ENCODE data around the gene DDX41. TPM values are rescaled to one million over a fixed set of nuclear protein-coding genes. Genes with fewer than 3 reads are reported as not detected.

Gene DDX41
- total RNA-seq, 4 donors from 2014 or later, result 64.5 to 80.8 (median 68.5) TPM

DNA sequence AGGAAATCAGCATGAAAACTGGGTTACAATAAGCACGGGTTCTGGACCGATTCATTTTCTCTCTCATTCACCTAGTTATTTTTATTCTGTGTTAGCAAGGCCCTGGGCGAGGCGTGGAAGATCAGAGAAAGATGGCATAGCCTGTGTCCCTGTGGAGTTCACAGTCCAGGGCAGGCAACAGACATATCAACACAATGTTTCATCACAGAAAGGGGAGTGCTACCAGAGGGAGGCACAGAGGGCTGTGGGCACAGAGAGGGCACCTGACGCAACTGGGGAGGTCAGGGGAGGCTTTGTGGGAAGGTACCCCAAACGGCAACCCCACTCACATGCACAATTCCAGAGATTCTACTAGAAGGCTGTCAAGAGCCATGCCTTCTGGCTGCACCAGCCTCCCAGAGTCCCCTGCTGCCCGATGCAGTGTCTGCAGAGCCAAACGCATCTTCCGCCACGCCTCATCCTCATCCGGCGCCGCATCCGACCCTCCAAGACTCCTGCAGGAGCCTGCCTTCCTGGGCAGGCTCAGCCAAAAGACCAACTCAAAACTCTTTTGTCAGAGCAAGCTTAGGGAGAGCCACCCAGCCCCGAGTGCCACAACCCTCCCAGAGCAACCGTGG is 36.2 kb upstream of the DDX41 start:
- peak overlapping the region; percentile 90 to 96 for H3K4me3 ChIP-seq
- 44% methylated on average over 5 of the region's 16 CpGs; no CpG with 5 or more reads in 1 of the 2 donors for WGBS, 2 donors (ENCODE audit: low coverage in 1 of 2)
- TF ChIP-seq, protein P1, sequence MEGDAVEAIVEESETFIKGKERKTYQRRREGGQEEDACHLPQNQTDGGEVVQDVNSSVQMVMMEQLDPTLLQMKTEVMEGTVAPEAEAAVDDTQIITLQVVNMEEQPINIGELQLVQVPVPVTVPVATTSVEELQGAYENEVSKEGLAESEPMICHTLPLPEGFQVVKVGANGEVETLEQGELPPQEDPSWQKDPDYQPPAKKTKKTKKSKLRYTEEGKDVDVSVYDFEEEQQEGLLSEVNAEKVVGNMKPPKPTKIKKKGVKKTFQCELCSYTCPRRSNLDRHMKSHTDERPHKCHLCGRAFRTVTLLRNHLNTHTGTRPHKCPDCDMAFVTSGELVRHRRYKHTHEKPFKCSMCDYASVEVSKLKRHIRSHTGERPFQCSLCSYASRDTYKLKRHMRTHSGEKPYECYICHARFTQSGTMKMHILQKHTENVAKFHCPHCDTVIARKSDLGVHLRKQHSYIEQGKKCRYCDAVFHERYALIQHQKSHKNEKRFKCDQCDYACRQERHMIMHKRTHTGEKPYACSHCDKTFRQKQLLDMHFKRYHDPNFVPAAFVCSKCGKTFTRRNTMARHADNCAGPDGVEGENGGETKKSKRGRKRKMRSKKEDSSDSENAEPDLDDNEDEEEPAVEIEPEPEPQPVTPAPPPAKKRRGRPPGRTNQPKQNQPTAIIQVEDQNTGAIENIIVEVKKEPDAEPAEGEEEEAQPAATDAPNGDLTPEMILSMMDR (IDR thresholded peaks at IDR 0.05), result no peak
- no peak for TF ChIP-seq POLR2AphosphoS5 (IDR thresholded peaks at IDR 0.05)
- no peak for TF ChIP-seq POLR2A (IDR thresholded peaks at IDR 0.05)
- TF ChIP-seq EP300 (IDR thresholded peaks at IDR 0.05), result no peak
- no peaks in the 10 kb centered on the region for H3K9me3 ChIP-seq
- H3K27ac ChIP-seq, result peak overlapping the region in 3 of 4 donors; percentile 88 to 91 (median 89)
- peaks cover 0 to 66% (median 15%) of the 10 kb centered on the region in 3 donors for H3K4me1 ChIP-seq
- ATAC-seq, result no peak
- no peaks in the 10 kb centered on the region for H3K27me3 ChIP-seq
- H3K36me3 ChIP-seq, result peaks cover 0 to 15% of the 10 kb centered on the region in 2 donors

DNA sequence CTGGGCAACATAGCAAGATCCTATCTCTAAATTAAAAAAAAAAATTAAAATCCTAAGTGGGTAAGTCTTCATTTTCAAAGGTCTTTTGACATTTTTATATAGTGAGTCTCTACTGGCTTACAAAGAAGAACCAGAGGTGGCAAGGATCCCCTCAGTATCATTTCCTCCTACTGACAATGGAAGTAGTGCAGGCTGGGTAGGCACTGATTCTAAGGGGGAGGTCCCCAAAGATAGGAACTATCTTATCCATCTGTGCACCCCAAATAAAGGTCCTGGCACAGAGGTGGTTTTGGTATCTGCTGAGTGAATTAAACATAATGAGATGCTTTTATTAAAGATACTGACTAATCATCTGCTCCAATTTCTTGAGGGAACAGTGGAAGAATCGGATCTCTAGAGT is 33.4 kb upstream of the DDX41 start:
- no peak for ATAC-seq
- no peaks in the 10 kb centered on the region for H3K27me3 ChIP-seq
- TF ChIP-seq, protein P1 (IDR thresholded peaks at IDR 0.05), result no peak
- no peak for TF ChIP-seq POLR2A (IDR thresholded peaks at IDR 0.05)
- no peak for TF ChIP-seq POLR2AphosphoS5 (IDR thresholded peaks at IDR 0.05)
- TF ChIP-seq EP300 (IDR thresholded peaks at IDR 0.05), result no peak
- no peak overlapping the region for H3K4me3 ChIP-seq
- 69% methylated on average over 1 of the region's 1 CpG; no CpG with 5 or more reads in 1 of the 2 donors for WGBS, 2 donors (ENCODE audit: low coverage in 1 of 2)
- no peak overlapping the region for H3K27ac ChIP-seq
- peaks cover 6 to 87% (median 34%) of the 10 kb centered on the region in 3 donors for H3K4me1 ChIP-seq
- H3K36me3 ChIP-seq, result peaks cover 0 to 15% of the 10 kb centered on the region in 2 donors
- no peaks in the 10 kb centered on the region for H3K9me3 ChIP-seq

DNA sequence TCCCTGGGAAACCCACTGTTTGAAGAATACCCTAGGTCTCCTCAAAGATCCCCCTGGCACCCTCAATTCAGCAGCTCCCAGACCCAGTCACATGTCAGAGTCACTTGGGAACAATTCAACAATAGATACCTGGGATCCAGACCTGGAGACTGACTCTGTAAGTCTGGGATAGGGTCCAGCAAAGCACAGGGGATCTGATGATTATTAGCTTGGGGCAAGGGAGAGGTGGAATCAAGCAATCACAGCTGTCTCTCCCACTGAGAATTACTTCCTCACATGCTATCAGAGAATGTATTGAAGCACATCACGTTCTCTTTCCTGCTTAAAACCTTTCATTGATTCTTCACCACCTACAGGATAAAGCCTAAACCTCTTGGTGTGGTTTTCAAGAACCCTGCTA is 31.7 kb upstream of the DDX41 start:
- H3K36me3 ChIP-seq, result peaks cover 0 to 15% of the 10 kb centered on the region in 2 donors
- TF ChIP-seq POLR2AphosphoS5 (IDR thresholded peaks at IDR 0.05) (no peak), POLR2A (IDR thresholded peaks at IDR 0.05) (no peak), EP300 (IDR thresholded peaks at IDR 0.05) (no peak)
- TF ChIP-seq, protein P1 (IDR thresholded peaks at IDR 0.05), result no peak
- H3K4me3 ChIP-seq, result no peak overlapping the region
- no peaks in the 10 kb centered on the region for H3K9me3 ChIP-seq
- peaks cover 9 to 94% (median 44%) of the 10 kb centered on the region in 3 donors for H3K4me1 ChIP-seq
- H3K27ac ChIP-seq, result peak overlapping the region in 1 of 4 donors; percentile 44
- 78 to 89% methylated on average over 1 of the region's 1 CpG for WGBS, 2 donors (ENCODE audit: low coverage in 1 of 2)
- ATAC-seq, result no peak
- no peaks in the 10 kb centered on the region for H3K27me3 ChIP-seq

DNA sequence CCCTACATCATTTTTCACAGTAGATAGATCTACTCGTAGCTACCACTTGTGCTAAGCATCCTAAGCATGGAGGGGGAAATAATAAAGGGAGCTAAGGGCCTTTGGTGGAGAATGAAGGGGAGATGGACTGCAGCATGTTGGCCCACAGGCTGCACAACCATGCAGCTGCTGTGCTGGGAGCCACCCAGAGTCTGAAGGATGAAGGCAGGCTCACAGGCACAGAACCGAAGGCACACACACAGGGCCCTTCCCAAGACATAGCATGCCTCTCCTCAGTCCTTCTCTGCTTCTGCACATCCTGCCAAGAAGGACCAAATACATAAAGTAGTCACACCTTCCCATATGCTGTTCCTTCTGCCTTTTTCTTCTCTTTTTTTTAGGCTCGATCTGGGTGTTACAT is 31.0 kb upstream of the DDX41 start:
- Histone ChIP-seq H3K4me1 (peaks cover 9 to 94% (median 37%) of the 10 kb centered on the region in 3 donors), H3K36me3 (peaks cover 0 to 15% of the 10 kb centered on the region in 2 donors), H3K27me3 (no peaks in the 10 kb centered on the region), H3K4me3 (no peak overlapping the region), H3K27ac (peak overlapping the region in 3 of 4 donors; percentile 18 to 44 (median 25)), H3K9me3 (no peaks in the 10 kb centered on the region)
- no peak for ATAC-seq
- 60 to 88% methylated on average over 1 to 3 of the region's 3 CpGs for WGBS, 2 donors (ENCODE audit: low coverage in 1 of 2)
- no peak for TF ChIP-seq POLR2AphosphoS5 (IDR thresholded peaks at IDR 0.05)
- TF ChIP-seq, protein P1 (IDR thresholded peaks at IDR 0.05), result no peak
- no peak for TF ChIP-seq POLR2A (IDR thresholded peaks at IDR 0.05)
- TF ChIP-seq EP300 (IDR thresholded peaks at IDR 0.05), result no peak

DNA sequence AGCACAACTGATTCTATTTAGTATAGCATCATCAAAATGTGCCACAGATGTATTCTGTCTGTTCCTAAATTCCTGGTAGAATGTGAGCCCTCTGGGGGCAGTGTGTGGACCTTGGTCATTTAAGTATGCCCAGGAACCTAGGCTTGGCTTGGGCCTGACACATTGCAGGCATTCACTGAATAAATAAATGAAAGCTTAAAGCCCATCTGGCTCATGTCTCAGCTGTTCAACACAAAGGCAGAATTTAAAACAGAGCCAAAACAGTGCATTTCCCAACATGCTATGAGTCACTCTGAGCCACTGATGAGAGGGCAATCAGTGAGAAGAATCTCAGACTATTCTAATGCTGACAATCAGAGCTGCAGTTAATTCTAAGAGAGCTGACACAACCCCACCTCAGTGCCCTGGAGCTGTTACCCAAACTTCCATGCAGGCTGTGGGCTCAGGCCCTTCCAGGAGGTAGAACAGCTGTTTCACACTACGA is 29.5 kb upstream of the DDX41 start:
- WGBS, 2 donors (ENCODE audit: low coverage in 1 of 2), result 20% methylated on average over 1 of the region's 1 CpG; no CpG with 5 or more reads in 1 of the 2 donors
- H3K4me3 ChIP-seq, result no peak overlapping the region
- H3K4me1 ChIP-seq, result peaks cover 9 to 81% (median 37%) of the 10 kb centered on the region in 3 donors
- no peaks in the 10 kb centered on the region for H3K9me3 ChIP-seq
- peak; percentile 90 for ATAC-seq
- H3K36me3 ChIP-seq, result peaks cover 0 to 3% of the 10 kb centered on the region in 2 donors
- no peaks in the 10 kb centered on the region for H3K27me3 ChIP-seq
- peak overlapping the region; percentile 77 to 97 (median 90) for H3K27ac ChIP-seq
- no peak for TF ChIP-seq POLR2A (IDR thresholded peaks at IDR 0.05)
- no peak for TF ChIP-seq EP300 (IDR thresholded peaks at IDR 0.05)
- TF ChIP-seq, protein P1 (IDR thresholded peaks at IDR 0.05), result no peak
- peak; percentile 99 for TF ChIP-seq POLR2AphosphoS5 (IDR thresholded peaks at IDR 0.05)

All from gastroesophageal sphincter (tissue), 4 donors.